ENCODE measurements around the gene ABI1.
A peak's percentile ranks its signal among the peaks of the same experiment; 100 is the strongest.
"Not testable (repeated sequence)": the region's sequence is repeated elsewhere in the genome, so short reads cannot be mapped to it uniquely, and the experiment has no call there.

ABI1 gene

DNA sequence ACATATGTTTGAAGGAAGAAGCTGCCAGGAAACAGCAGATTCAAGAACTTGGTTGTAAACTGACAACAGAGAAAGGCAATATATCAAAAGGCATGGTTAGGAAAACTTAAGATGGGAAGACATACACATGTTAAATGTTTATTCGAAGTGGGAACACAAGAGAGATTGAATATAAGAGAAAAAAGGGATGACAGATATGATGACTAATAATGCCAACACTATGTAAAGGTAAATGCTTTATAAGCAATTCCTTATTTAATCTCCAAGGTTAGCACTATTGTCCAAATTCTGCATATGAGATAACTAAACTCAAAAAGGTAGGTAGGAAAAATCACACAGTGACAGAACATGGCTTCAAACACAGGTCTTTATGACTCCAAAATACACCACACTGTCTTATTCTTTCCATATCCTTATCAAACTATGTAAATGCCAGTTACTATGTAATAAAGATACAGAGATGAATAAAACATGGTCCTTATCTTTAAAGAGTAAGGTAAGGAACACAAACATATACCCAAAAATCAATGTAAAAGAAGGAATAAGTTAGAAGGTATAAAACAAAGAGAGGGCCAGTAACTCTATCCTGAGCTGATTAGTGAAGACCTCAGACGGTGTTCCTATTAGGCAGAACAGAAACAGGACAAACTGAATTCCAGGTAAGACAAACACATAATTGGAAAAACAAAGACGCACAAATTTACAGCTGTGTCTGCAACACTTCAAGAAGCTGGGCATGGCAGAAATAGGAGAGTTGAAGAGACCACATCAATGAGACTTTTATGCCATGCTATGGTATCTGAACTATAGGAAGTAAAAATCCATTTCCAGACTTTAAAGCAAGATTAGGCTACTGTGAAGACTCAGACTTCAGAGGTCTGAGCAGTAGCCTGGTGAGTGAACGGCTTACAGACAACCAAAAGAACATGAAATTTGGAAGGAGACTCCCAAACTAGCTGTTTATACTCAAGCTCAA is 56.1 kb downstream of the ABI1 start:
- no peak for DNase-seq (ENCODE audit: low read depth)

DNA sequence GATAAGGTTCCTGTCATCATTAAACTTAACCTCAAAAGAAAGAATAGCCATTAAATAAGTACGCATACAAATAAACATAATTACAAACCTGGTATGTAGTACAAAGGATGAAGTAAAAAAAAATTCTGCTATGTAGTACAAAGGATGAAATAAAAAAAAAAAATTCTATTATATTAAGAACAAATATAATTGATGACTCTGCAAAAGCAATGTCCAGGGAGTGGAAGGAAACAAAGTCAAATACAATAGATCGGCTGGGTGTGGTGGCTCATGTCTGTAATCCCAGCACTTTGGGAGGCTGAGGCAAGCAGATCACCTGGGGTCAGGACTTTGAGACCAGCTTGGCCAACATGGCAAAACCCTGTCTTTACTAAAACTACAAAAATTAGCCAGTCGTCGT is 56.9 kb downstream of the ABI1 start:
- DNase-seq (ENCODE audit: low read depth): no peak

DNA sequence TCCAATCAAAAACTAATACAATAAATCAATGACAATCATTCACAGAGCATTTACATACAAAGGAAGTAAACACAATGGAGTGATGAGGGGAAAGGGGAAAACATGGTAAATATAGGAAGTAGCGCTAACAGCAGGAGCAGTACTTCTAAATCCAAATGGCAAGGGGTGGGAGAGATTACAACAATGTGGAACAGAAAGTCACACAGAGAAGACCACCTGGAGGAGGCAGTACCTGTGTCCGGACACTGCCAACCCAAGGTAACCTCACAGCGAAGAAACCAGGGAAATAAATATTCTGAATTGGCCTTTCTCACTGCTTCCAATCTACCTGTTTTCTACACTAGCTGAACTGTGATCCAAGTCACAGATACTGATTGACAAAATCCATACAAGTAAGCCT is 58.2 kb downstream of the ABI1 start:
- DNase-seq (ENCODE audit: low read depth): no peak

DNA sequence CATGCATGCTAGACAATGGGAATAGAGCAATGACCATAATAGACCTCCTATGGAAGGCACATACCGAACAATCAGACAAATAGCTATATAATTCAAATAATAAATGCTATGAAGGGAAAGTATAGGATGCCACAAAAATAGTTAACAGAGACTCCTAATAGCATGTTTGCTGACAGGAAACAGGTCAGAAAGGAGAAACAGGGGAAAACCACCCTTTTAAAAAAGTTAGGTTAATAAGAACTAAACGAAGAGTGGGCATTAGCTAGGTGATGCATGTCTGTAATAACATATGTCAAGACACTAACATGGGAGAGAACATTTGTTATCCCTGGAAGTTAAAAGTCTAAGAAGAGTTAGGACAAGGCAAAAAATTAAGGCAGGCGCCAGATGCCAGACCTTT is 58.9 kb downstream of the ABI1 start:
- DNase-seq (ENCODE audit: low read depth): no peak

DNA sequence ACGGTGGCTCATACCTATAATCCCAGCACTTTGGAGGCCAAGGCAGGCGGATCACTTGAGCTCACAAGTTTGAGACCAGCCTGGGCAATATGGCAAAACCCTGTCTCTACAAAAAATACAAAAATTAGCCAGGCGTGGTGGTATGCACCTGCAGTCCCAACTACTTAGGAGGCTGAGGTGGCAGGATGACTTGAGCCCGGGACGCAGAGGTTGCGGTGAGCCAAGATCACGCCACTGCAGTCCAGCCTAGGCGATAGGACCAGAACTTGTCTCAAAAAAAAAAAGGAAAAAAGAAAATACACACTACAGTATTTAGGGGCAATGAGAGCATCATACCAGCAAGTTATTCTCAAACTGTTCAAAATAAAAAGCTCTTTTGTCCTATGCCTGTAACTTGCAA is 59.5 kb downstream of the ABI1 start:
- DNase-seq (ENCODE audit: low read depth): no peak

DNA sequence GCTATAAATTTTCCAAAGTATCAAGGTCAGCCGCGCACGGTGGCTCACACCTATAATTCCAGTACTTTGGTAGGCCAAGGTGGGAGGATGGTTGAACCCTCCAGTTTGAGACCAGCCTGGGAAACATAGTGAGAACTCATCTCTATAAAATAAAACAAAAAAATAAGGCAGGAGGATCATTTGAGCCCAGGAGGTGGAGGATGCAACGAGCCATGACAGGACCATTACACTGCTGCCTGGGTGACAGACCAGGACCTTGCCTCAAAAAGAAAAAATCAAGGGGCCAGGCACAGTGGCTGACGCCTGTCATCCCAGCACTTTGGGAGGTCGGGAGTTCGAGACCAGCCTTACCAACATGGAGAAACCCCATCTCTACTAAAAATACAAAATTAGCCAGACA is 60.3 kb downstream of the ABI1 start:
- DNase-seq (ENCODE audit: low read depth): no peak

DNA sequence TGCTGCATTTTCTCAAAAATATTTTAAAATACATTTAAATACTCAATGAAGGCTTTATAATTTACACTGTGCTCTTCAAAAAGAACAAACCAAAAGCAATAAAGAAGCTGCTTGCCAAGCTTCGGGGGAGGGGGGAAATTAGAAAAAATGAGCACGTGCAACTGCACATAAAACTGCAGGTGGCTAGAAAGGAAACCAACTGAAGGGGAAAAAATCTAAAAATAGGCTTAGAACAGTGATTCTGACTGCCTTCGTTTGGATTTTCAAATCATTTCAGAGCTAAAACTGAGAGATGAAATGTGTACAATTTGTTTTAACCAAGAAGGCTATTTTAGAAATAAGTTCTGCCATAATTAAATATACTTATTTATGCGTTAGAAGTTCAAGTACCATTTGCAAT is 61.4 kb downstream of the ABI1 start:
- DNase-seq (ENCODE audit: low read depth): no peak

DNA sequence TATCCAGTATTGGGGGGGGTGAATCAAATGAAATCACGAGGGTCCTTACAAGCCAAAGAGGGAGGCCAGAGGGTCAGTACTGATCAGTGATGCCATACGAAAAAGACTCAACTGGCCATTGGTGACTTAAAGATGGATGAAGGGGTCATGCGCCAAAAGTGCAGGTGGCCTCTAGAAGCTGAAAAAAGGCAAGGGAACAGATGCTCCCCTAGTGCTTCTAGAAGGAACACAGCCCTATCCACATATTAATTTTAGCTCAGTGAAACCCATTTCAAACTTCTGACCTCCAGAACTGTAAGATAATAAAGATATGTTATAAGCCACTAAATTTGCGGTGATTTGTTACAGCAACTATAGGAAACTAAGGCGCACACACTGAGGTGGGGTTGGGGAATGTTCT is 62.5 kb downstream of the ABI1 start:
- no peak for DNase-seq (ENCODE audit: low read depth)

DNA sequence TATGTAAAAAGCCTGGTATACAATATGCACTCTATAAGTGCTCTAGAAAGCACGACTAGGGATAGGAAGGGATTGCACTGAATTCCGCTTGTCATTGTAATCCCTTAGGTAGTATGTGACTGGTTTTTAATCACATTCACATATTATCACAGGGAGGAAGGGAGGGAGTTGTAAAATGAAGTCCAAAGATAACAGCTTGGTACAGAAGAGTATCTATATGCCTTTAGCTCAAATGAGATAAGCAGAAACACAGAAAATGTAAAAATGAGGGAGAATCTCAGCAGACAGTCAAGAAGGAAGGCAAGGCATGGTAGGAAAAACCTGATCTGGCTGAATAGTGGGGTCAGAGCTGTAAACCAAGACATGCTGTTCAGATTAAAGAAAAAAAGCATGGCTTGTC is 63.4 kb downstream of the ABI1 start:
- DNase-seq (ENCODE audit: low read depth): no peak

DNA sequence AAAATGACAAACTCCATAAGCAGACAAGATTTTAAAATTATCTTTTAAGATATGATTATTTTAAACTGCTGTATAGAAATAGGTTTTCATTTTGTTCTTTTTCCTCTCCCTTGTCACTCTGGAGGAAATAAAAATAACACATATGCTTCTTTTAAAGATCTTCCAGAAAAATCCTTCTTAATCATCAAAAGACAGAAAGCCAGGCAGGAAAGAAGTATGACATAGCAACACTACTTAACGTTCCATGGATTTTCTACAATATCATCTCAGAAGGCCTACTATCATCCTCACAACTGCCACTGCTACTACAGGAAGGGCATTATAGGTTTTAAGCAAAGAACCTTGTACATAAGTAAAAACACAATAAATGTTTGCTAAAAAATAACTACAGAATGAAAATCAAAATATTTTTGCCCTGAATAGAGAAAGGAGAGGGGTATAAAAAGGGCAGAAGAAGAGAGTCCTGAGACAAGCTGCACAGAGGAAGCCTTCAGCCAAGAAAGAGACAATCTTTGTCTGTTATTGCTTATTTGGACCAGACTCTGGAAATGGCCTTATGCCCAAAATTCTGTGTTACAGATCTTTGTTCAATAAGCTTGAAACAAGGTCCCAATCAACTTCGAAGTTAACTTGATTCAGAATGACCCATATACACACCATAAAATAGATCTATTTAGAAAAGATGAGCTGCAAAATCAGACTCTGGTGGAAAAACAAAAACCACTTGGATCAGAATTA is 67.8 kb downstream of the ABI1 start:
- DNase-seq (ENCODE audit: low read depth): peak; percentile 18

DNA sequence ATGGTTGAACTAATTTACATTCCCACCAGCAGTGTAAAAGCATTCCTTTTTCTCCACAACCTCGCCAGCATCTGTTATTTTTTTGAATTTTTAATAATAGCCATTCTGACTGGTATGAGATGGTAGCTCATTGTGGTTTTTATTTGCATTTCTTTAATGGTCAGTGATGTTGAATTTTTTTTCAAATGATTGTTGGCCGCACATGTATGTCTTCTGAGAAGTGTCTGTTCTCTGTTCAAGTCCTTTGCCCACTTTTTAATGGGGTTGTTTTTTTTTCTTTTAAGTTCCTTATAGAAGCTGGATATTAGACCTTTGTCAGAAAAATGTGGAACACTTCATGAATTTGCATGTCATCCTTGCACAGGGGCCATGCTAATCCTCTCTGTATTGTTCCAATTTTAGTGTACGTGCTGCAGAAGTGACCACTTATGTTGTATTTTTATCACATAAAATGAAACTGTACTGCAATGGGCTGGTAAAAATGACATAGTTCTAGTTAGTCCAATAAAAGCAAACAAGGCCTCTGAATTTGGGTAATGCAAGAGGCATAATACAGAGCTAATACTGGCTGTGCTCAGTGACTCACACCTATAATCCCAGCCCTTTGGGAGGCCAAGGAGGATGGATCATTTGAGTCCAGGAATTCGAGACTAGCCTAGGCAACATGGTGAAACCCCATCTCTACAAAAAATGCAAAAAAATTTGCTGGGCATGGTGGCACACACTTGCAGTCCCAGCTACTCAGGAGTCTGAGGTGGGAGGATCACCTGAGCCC is 70.3 kb downstream of the ABI1 start:
- peak; percentile 48 for DNase-seq (ENCODE audit: low read depth)

DNA sequence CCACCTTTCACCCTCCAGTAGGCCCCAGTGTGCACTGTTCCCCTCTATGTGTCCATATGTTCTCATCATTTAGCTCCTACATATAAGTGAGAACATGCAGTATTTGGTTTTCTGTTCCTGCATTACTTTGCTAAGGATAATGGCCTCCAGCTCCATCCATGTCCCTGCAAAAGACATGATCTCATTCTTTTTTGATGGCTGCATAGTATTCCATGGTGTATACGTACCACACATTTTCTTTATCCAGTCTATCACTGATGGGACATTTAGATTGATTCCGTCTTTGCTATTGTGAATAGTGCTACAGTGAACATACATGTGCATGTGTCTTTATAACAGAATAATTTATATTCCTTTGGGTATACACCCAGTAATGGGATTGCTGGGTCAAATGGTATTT is 71.0 kb downstream of the ABI1 start:
- not testable (repeated sequence) for DNase-seq (ENCODE audit: low read depth)

DNA sequence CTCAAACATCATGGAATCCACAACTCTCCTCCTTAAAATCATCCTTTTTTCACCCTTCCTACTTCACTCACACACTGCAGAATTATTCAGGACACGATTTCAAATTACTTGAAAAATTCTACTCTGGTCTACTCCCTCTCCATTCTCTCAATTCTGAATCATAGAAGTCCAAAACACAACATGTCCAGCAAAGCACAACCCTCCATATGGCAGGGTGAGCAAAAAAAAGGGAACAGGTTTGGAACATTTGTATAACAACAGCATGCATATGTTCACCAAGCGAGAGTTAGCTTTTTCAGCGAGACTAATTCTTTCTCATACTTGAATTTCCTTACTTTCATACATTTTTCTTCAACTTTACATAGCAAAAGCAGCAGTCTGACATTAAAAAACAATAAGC is 73.4 kb downstream of the ABI1 start:
- no peak for DNase-seq (ENCODE audit: low read depth)

DNA sequence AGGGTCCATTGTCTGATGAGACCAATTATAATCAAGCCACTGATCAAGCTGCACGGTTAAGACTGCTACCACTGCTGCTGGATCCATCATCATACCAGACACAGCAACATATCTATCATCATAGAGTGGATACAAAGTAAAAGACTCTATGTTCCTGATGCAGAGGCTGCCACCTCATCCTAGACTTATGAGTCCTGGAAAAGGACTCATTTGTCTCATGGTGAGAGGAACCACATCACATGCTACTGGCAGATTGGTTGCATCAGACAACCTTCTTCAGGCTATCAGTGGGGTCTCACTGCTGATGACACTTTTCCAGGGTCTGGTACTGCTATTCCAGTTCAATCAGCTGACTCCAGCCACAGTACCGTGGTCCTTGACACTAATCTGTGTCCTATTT is 79.0 kb downstream of the ABI1 start:
- DNase-seq (ENCODE audit: low read depth): peak; percentile 55

DNA sequence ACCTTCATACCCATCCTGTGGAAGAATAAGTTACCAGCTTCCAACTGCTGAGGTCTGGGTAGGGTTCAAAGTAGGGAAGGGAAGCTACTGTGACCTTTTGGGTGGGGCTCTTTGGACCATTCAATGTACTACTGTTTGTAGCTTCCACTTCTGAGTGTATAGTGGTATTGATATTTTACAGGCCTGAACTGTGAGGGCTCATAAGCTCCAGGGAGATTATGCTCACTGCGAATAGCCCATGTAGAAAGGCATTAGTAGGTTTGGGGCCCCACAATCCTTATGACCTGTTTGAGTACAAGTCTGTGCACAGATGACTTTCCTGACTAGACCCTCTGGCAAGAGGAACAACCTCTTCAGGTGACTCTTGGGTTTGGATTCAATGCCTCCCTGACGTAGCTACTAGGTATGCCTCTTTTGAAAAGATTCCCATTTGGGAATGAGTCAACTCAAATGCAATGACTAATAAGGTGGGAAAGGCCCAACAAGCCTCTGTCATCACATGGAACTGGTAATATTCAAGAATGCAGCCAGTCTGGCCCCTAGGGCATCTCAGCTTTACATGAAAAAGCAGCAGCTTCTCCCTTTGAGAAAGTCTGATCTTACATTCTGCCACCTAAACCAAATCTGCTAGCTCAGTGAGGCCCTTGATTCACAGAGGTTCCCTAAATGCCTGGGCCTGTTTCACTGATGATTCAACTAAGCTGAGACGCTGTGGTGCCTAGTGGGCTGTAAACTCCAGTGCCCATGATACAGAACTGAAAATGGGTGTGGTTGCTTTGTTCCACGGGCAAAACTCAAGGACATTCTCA is 79.8 kb downstream of the ABI1 start:
- peak; percentile 95 for DNase-seq (ENCODE audit: low read depth)

DNA sequence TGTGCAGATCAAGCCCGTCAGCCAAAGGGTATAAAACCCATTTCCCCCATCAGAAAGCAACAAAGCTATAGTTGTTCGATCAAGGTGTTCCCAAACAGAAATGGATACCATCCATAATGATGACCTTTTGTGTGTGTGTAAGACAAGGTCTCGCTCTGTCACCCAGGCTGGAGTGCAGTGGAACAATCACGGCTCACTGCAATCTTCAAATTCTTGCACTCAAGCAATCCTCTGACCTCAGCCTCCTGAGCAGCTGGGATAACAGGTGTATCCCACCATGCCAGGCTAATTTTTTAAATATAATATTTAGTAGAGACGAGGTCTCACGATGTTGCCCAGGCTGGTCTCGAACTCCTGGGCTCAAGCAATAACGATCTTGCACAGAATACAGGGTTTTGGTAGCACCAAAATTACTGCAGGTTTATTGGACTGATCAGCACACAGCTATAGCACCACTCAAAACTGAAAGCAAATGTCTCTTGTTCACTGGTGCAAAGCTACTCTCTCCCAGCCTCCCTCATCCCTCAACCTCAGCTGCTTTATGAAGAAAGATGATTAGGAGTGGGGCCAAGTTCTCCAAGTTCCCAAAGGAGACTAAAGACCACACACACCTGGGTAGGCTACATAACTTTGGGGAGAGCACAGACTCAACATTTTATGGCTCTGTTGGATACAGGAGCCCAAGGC is 80.5 kb downstream of the ABI1 start:
- DNase-seq (ENCODE audit: low read depth): no peak

DNA sequence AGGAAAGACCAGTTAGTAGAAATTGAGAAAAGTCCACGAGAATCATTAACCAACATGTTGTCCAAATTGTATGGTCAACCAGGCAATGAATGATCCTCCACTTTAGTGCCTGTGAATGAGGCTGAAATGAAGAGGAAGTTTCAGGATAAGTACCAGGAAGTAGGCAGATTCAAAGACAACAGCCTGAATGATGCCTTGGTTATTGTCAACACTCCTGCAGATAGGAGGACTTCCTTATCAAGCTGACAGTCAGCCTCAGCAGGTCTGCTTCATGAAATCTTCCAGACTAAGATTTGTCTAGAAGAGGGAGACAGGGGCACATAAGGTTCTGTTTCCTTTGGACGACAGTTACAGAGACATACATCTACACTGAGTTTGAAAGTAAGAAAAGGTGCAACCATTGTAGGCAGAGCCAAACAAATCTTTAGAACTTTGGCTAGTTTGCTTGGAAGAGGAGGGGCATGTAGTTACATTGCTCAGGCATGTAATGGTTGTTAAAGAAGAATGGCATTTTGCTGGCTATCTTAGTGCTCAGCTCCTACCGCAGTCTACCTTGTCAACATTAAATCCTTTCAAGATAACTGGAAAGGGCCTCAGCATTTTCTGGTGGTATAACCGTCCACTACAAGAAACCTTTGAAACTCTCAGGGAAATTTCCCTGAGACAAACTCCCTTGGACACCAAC is 81.4 kb downstream of the ABI1 start:
- DNase-seq (ENCODE audit: low read depth): no peak

DNA sequence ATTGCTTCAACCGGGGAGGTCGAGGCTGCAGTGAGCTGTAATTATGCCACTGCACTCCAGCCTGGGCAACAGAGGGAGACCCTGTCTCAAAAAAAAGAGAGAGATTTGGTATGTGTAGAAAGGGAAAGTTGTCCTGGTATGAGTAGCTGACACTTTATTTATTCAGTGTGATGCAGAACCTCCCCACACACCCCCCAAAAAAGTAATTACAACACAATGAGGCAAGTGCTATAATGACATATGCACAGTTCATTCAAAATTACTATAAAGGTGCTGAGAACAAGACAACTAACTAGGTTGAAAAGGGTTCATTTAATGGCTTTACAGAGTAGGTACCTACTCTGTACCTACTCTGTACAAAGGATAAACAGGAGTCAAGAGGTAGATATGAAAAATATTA is 83.1 kb downstream of the ABI1 start:
- no peak for DNase-seq (ENCODE audit: low read depth)

DNA sequence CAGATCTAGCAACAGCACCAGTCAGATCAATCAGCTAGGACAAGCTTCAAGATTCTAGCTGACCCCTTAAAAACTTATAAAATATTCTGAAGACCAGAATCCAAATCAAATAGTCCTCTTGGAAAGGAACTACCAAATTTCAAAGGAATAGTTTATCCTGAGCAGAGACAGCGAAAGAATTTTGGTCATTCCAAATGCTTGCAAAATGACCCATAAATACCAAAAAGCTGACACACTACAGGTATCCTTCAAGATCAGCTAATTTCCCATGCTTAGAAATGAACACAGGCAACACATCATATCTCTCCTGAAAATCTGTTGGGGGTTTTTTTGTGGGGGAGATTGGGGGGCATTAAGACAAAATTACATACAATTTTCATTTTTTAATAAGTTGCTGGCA is 84.5 kb downstream of the ABI1 start:
- peak; percentile 7 for DNase-seq (ENCODE audit: low read depth)

DNA sequence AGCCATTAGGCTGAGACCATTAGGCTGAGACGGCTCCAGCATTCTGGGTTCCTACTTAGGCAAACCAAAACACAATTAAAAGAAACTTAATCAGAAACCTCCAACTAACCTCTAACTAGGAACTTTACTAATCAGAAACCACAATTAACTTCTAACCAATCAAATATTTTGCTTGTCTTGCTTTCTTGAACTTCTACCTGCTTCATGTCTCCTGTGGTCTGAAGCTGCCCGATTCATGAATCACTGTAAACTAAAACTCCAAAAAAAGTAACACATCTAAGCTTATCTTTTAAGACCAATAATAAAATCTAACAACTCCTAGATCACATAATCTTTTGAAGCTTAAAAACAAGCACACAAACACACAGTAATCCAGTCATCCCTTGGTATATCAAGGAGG is 87.1 kb downstream of the ABI1 start:
- no peak for DNase-seq (ENCODE audit: low read depth)

DNA sequence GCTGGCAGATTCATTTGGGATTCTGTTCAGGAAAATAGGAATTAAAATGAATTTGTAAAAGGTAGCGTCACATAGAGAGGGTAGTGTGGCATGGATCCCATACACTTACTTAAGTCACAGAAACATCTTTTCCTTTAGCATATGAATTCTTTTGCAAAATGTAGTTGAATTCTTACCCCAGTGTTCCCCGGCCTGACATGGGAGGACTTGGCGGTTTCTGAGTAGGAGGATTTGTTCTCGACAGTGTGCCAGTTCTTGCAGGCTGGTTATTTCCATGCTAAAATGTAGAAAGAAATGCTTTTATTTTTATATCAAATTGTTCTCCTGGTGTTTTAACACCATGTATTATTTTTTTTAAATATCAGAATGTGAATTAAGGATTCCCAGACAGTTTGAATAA is 90.7 kb downstream of the ABI1 start:
- DNase-seq (ENCODE audit: low read depth): no peak
